Trophoblast cell (in vitro differentiated cells and primary cell): Measurements from ENCODE around the gene SAP30BP.
A peak's percentile ranks its signal among the peaks of the same experiment; 100 is the strongest.

Source experiments
- DNase-seq, 2 donors: peaks; one replicate each; pipeline ENCODE4 v3.0.0-alpha.2; 2016
- H2AFZ ChIP-seq: 2 replicates; pipeline ENCODE4 v1.6.1; 2013; ENCODE audit warnings: low read length, moderate library complexity, mild to moderate bottlenecking; ENCODE audit not compliant: insufficient read depth, poor library complexity
- H2AK5ac ChIP-seq: 2 replicates; pipeline ENCODE4 v1.6.1; 2013; ENCODE audit warnings: mild to moderate bottlenecking, low read length
- H2BK120ac ChIP-seq: 2 replicates; pipeline ENCODE4 v1.6.1; 2013; ENCODE audit warnings: low read length, mild to moderate bottlenecking, moderate library complexity; ENCODE audit not compliant: insufficient read depth, poor library complexity
- H2BK12ac ChIP-seq: 2 replicates; pipeline ENCODE4 v1.6.1; 2013; ENCODE audit warnings: mild to moderate bottlenecking, low read length, moderate library complexity
- H2BK5ac ChIP-seq: 2 replicates; pipeline ENCODE4 v1.6.1; 2013; ENCODE audit warnings: low read length, low read depth, moderate library complexity, mild to moderate bottlenecking; ENCODE audit not compliant: poor library complexity
- H3K14ac ChIP-seq: 2 replicates; pipeline ENCODE4 v1.6.1; 2013; ENCODE audit warnings: mild to moderate bottlenecking, low read length
- H3K18ac ChIP-seq: 2 replicates; pipeline ENCODE4 v1.6.1; 2013; ENCODE audit warnings: mild to moderate bottlenecking, low read length
- H3K23ac ChIP-seq: 2 replicates; pipeline ENCODE4 v1.6.1; 2013; ENCODE audit warnings: low read length
- H3K27ac ChIP-seq: 2 replicates; pipeline ENCODE4 v1.5.1; 2013; ENCODE audit warnings: low read depth, mild to moderate bottlenecking, inconsistent platforms, low read length, moderate library complexity
- H3K27me3 ChIP-seq: 2 replicates; pipeline ENCODE4 v1.6.1; 2013; ENCODE audit warnings: inconsistent platforms, mild to moderate bottlenecking, low read length, moderate library complexity; ENCODE audit not compliant: insufficient read depth
- H3K36me3 ChIP-seq, 2 experiments: 1 replicate in 1 of 2; 2 replicates in 1 of 2; pipeline ENCODE4 v1.6.1; 2013; ENCODE audit warnings: low read length in 2 of 2, mild to moderate bottlenecking in 2 of 2, moderate library complexity in 1 of 2; ENCODE audit not compliant: insufficient read depth in 2 of 2, control insufficient read depth in 1 of 2
- H3K4ac ChIP-seq: 2 replicates; pipeline ENCODE4 v1.6.1; 2013; ENCODE audit warnings: low read depth, mild to moderate bottlenecking, low read length, moderate library complexity
- H3K4me1 ChIP-seq, 2 experiments: 1 replicate in 1 of 2; 2 replicates in 1 of 2; pipeline ENCODE4 v1.6.1; 2013; ENCODE audit warnings: low read length in 2 of 2, mild to moderate bottlenecking in 2 of 2, moderate library complexity in 1 of 2; ENCODE audit not compliant: insufficient read depth in 2 of 2, control insufficient read depth in 1 of 2
- H3K4me2 ChIP-seq: 2 replicates; pipeline ENCODE4 v1.6.1; 2013; ENCODE audit warnings: inconsistent platforms, mild to moderate bottlenecking, low read length, moderate library complexity
- H3K4me3 ChIP-seq: 2 replicates; pipeline ENCODE4 v1.5.1; 2013; ENCODE audit warnings: mild to moderate bottlenecking, low read depth, low read length, inconsistent platforms
- H3K79me1 ChIP-seq: one replicate; pipeline ENCODE4 v1.6.1; 2013; ENCODE audit warnings: low read length
- H3K79me2 ChIP-seq: 2 replicates; pipeline ENCODE4 v1.6.1; 2013; ENCODE audit warnings: low read length, mild to moderate bottlenecking; ENCODE audit not compliant: control insufficient read depth, insufficient read depth, poor library complexity
- H3K9ac ChIP-seq: 2 replicates; pipeline ENCODE4 v1.6.1; 2013; ENCODE audit warnings: mild to moderate bottlenecking, low read length
- H3K9me3 ChIP-seq: 2 replicates; pipeline ENCODE4 v1.6.1; 2013; ENCODE audit warnings: low read depth, mild to moderate bottlenecking, control low read depth, inconsistent platforms, low read length; ENCODE audit not compliant: insufficient read depth
- H4K12ac ChIP-seq: 2 replicates; pipeline ENCODE4 v1.6.1; 2013; ENCODE audit warnings: low read depth, mild to moderate bottlenecking, low read length, moderate library complexity
- H4K8ac ChIP-seq: 2 replicates; pipeline ENCODE4 v1.6.1; 2013; ENCODE audit warnings: low read depth, mild to moderate bottlenecking, low read length, moderate library complexity
- H4K91ac ChIP-seq: one replicate; pipeline ENCODE4 v1.6.1; 2013; ENCODE audit warnings: low read depth, mild to moderate bottlenecking, low read length, moderate library complexity
- WGBS: extraction: QIAGEN DNeasy Blood & Tissue Kit; methylation state at CpG from one replicate; pipeline ENCODE4 v1.1.7; 2013; ENCODE audit warnings: missing lambda C conversion rate; ENCODE audit not compliant: insufficient read length, insufficient coverage; ENCODE audit errors: extremely low coverage; 5-methylcytosine and 5-hydroxymethylcytosine counted together

SAP30BP gene

DNA sequence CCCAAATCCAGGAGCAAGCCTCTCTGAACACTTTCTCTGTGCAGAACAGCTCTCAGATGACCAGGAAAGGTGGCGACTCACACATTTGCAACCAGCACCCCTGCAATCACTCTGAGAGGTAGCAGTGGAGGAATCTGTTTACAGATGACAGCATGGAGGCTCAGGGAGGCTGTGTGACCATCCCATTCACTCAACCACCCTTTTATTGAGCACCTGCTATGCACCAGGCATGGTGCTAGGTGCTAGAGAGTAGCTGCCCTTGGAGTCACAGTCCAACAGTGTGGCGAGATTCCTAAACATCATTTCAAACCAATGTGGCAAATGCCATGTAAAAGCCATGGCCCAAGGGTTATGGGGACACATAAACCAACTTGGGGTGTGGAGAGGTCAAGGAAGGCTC, 52.6 kb downstream of the SAP30BP start:
- H3K79me2 ChIP-seq: peaks cover 7% of the 10 kb centered on the region
- no peak overlapping the region for H2AFZ ChIP-seq
- H3K23ac ChIP-seq: no peak overlapping the region
- H3K79me1 ChIP-seq: peaks cover 14% of the 10 kb centered on the region
- no peak overlapping the region for H3K27ac ChIP-seq
- H2BK120ac ChIP-seq: no peak overlapping the region
- no peak overlapping the region for H3K4me2 ChIP-seq
- no peak overlapping the region for H2AK5ac ChIP-seq
- peaks cover 20 to 23% of the 10 kb centered on the region in 2 experiments for H3K4me1 ChIP-seq
- no peak overlapping the region for H3K4me3 ChIP-seq
- no peak overlapping the region for H2BK12ac ChIP-seq
- no peak for DNase-seq
- no peak overlapping the region for H3K18ac ChIP-seq
- no peak overlapping the region for H4K12ac ChIP-seq
- no peak overlapping the region for H4K8ac ChIP-seq
- H4K91ac ChIP-seq: no peak overlapping the region
- no CpG with 5 or more reads among the region's 2 CpGs for WGBS
- peaks cover 2 to 4% of the 10 kb centered on the region in 2 experiments for H3K36me3 ChIP-seq
- no peaks in the 10 kb centered on the region for H3K27me3 ChIP-seq
- H3K4ac ChIP-seq: no peak overlapping the region
- peaks cover 2% of the 10 kb centered on the region for H3K9me3 ChIP-seq
- no peak overlapping the region for H3K9ac ChIP-seq
- no peak overlapping the region for H2BK5ac ChIP-seq
- no peak overlapping the region for H3K14ac ChIP-seq

DNA sequence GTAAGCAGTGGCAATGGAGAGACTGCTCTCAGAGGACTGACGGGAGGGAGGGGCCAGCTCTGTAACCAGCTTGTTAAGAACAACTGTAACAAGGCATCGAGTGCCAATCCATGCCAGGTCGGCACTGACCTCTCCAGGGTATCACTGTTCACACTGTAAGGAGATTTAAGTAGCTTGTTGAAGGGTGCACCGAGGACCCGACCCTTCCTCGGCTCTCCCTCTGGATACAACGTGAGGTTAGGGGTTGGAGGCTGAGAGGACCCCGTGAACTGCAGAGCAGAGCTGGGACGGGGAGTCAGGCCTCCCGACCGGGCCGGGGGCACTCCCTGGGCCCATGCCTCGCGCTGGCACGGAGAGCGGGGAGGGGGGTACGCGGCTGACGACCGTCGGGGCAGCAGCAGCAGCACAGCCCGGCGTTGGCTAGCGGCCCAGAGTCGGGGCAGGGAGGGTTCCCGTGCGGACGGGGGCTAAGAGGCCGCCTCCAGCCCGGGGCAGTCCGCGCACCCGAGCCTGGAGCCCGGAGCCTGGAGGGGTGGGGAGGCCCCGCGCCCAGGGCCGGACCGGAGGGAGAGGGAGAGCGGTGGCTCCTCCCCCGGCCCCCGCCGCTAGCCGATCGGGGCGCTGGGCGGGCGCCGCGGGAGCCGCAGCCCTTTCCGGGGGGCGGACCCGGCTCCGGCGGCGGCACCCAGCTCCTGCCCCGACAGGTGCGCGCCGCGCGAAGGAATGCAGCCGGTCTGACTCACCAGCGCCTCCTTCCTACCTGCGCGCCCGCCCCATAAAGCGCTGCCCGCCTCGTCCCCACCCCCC, 53.7 kb downstream of the SAP30BP start, which contains the start of gene ITGB4:
Gene ITGB4 (plus strand): TSS at position 804 of the 807 bp plus-strand sequence. CDS start 3,245 bp downstream, outside the sequence.
- Histone ChIP-seq H3K27me3 (no peaks in the 10 kb centered on the region), H4K91ac (peak within 1 kb of the TSS; percentile 80), H3K9ac (peak within 1 kb of the TSS; percentile 73), H3K36me3 (peaks cover 4 to 10% of the 10 kb centered on the region in 2 experiments), H3K18ac (peak within 1 kb of the TSS; percentile 90), H3K4me1 (peaks cover 20 to 23% of the 10 kb centered on the region in 2 experiments), H4K12ac (no peak within 1 kb of the TSS), H3K4me3 (peak within 1 kb of the TSS; percentile 68), H3K79me1 (peaks cover 14% of the 10 kb centered on the region), H3K79me2 (peaks cover 7% of the 10 kb centered on the region), H3K14ac (peak within 1 kb of the TSS; percentile 81), H3K27ac (no peak within 1 kb of the TSS), H2AK5ac (peak within 1 kb of the TSS; percentile 18), H2BK5ac (no peak within 1 kb of the TSS), H4K8ac (peak within 1 kb of the TSS; percentile 68), H3K9me3 (peaks cover 2% of the 10 kb centered on the region), H3K23ac (no peak within 1 kb of the TSS), H2AFZ (peak within 1 kb of the TSS; percentile 61), H2BK12ac (peak within 1 kb of the TSS; percentile 32), H3K4ac (peak within 1 kb of the TSS; percentile 24), H3K4me2 (peak within 1 kb of the TSS; percentile 85), H2BK120ac (peak within 1 kb of the TSS; percentile 65)
- WGBS: no CpG with 5 or more reads among the region's 70 CpGs
- peak; percentile 64 to 74 for DNase-seq

DNA sequence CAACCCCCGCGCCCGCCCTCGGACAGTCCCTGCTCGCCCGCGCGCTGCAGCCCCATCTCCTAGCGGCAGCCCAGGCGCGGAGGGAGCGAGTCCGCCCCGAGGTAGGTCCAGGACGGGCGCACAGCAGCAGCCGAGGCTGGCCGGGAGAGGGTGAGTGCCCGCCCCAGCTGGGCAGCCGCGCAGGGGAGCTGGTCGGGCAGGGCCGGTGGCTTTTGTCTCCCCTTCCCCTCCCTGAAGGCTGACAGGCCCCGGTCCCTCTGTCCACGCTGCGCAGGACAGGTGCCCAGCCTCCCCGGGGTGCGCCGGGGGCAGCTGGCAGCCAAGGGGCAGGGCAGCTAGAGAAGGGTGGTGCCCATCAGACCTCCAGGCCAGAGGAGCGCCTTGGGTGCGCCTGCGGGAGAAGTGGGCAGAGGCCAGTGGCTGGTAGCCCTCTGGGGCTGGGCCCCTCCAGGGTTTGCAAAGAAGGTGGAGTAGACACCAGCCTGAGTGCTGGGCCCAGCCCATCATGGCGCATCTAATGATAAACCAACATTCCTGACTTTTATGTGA, 54.4 kb downstream of the SAP30BP start:
- peak overlapping the region; percentile 90 for H3K18ac ChIP-seq

DNA sequence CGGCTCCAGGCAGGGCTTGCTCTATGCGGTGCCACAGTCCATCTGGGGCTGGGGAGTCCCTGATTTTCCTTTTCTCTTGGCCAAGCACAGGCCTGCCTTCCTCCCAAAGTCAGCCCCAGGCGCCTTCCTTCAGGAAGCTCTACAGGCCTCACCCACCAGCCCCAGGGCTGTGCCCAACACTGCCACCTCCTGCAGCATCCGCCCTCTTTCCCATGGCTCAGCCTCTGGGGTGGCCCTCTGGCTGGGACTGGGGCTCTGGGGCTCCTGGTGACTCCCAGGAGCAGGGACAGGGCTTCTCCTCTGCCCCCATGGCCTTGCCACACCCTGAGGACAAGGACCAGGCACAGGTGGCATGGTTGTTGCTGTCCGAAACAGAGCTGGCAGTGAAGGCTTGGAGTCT, 54.9 kb downstream of the SAP30BP start:
- Histone ChIP-seq H2AFZ (no peak overlapping the region), H3K27me3 (no peaks in the 10 kb centered on the region), H3K4me3 (peak overlapping the region; percentile 38), H4K12ac (no peak overlapping the region), H2BK120ac (peak overlapping the region; percentile 44), H3K79me2 (peaks cover 7% of the 10 kb centered on the region), H3K14ac (peak overlapping the region; percentile 37), H4K8ac (peak overlapping the region; percentile 15), H3K79me1 (peaks cover 14% of the 10 kb centered on the region), H3K9ac (no peak overlapping the region), H3K9me3 (peaks cover 2% of the 10 kb centered on the region), H3K36me3 (peaks cover 4 to 11% of the 10 kb centered on the region in 2 experiments), H3K27ac (no peak overlapping the region), H3K4me1 (peaks cover 20 to 23% of the 10 kb centered on the region in 2 experiments), H3K4ac (peak overlapping the region; percentile 24), H4K91ac (peak overlapping the region; percentile 68), H2BK5ac (no peak overlapping the region), H3K23ac (no peak overlapping the region), H2AK5ac (peak overlapping the region; percentile 17), H3K4me2 (peak overlapping the region; percentile 66), H3K18ac (peak overlapping the region; percentile 67), H2BK12ac (peak overlapping the region; percentile 32)
- DNase-seq: no peak
- WGBS: no CpG with 5 or more reads among the region's 5 CpGs

More for the DNA sequence above, 54.4 kb downstream of the SAP30BP start:
- peaks cover 20 to 23% of the 10 kb centered on the region in 2 experiments for H3K4me1 ChIP-seq
- peak overlapping the region; percentile 66 for H3K4me3 ChIP-seq
- peaks cover 14% of the 10 kb centered on the region for H3K79me1 ChIP-seq
- peak overlapping the region; percentile 73 for H3K9ac ChIP-seq
- WGBS: no CpG with 5 or more reads among the region's 33 CpGs
- H3K36me3 ChIP-seq: peaks cover 4 to 11% of the 10 kb centered on the region in 2 experiments
- H3K23ac ChIP-seq: no peak overlapping the region
- H3K14ac ChIP-seq: peak overlapping the region; percentile 31
- peak overlapping the region; percentile 65 for H2BK120ac ChIP-seq
- H2AK5ac ChIP-seq: peak overlapping the region; percentile 17
- H4K91ac ChIP-seq: peak overlapping the region; percentile 58
- peaks cover 7% of the 10 kb centered on the region for H3K79me2 ChIP-seq
- no peak overlapping the region for H3K4ac ChIP-seq
- H3K27ac ChIP-seq: no peak overlapping the region
- H3K9me3 ChIP-seq: peaks cover 2% of the 10 kb centered on the region
- no peak overlapping the region for H2BK5ac ChIP-seq
- DNase-seq: no peak
- H2BK12ac ChIP-seq: peak overlapping the region; percentile 26
- H3K4me2 ChIP-seq: peak overlapping the region; percentile 66
- H2AFZ ChIP-seq: peak overlapping the region; percentile 5
- no peak overlapping the region for H4K12ac ChIP-seq
- H4K8ac ChIP-seq: peak overlapping the region; percentile 55
- no peaks in the 10 kb centered on the region for H3K27me3 ChIP-seq
